Suppressor macrophage treated with lipopolysaccharide for 4 hours (primary cell): ENCODE measurements around the gene CCDC182.

Source experiments
- DNase-seq: peaks from one replicate; pipeline ENCODE4 v3.0.0-alpha.2; 2020

The CCDC182 gene

GRCh38 chr17:57696050-57696449 lies 49.0 kb downstream of the CCDC182 start:
- no peak for DNase-seq
